Measurements from ENCODE around the gene TIAM2.
"Not testable (repeated sequence)": the region's sequence is repeated elsewhere in the genome, so short reads cannot be mapped to it uniquely, and the experiment has no call there.

The TIAM2 gene

GRCh38 chr6:155110721-155111120 is 115.6 kb downstream of the TIAM2 start:
- no peak for TF ChIP-seq CTCF (IDR thresholded peaks at IDR 0.05; ENCODE audit: low read depth, low read length)
- H3K4me3 ChIP-seq (ENCODE audit: low read depth, low read length): no peak overlapping the region

GRCh38 chr6:155112757-155113156 is 117.6 kb downstream of the TIAM2 start:
- TF ChIP-seq CTCF (IDR thresholded peaks at IDR 0.05; ENCODE audit: low read depth, low read length): no peak
- no peak overlapping the region for H3K4me3 ChIP-seq (ENCODE audit: low read depth, low read length)

- no peak for TF ChIP-seq CTCF (IDR thresholded peaks at IDR 0.05; ENCODE audit: low read depth, low read length)
- no peak overlapping the region for H3K4me3 ChIP-seq (ENCODE audit: low read depth, low read length)
Measured at GRCh38 chr6:155115893-155116570, 120.9 kb downstream of the TIAM2 start.

- TF ChIP-seq CTCF (IDR thresholded peaks at IDR 0.05; ENCODE audit: low read depth, low read length): no peak
- no peak overlapping the region for H3K4me3 ChIP-seq (ENCODE audit: low read depth, low read length)
Measured at GRCh38 chr6:155116571-155116910, 121.4 kb downstream of the TIAM2 start.

- no peak overlapping the region for H3K4me3 ChIP-seq (ENCODE audit: low read depth, low read length)
- no peak for TF ChIP-seq CTCF (IDR thresholded peaks at IDR 0.05; ENCODE audit: low read depth, low read length)
Measured at GRCh38 chr6:155117256-155117655, 122.1 kb downstream of the TIAM2 start.

- TF ChIP-seq CTCF (IDR thresholded peaks at IDR 0.05; ENCODE audit: low read depth, low read length): no peak
- H3K4me3 ChIP-seq (ENCODE audit: low read depth, low read length): no peak overlapping the region
Measured at GRCh38 chr6:155117785-155118184, 122.7 kb downstream of the TIAM2 start.

- H3K4me3 ChIP-seq (ENCODE audit: low read depth, low read length): not testable (repeated sequence)
Measured at GRCh38 chr6:155119201-155119600, 124.1 kb downstream of the TIAM2 start.

- no peak for TF ChIP-seq CTCF (IDR thresholded peaks at IDR 0.05; ENCODE audit: low read depth, low read length)
- no peak overlapping the region for H3K4me3 ChIP-seq (ENCODE audit: low read depth, low read length)
Measured at GRCh38 chr6:155120034-155120433, 124.9 kb downstream of the TIAM2 start.

All from WI38 (cell line).